ENCODE results near the gene ATAT1. TPM values are rescaled to one million over a fixed set of nuclear protein-coding genes. Genes with fewer than 3 reads are reported as not detected.

ATAT1 gene
- polyA plus RNA-seq, 1 experiment: 10.8 TPM

- CTCF ChIA-PET: interaction anchor here (1.2 to 1.6 kb wide), 2 partner anchors 10 to 76 kb away, joined by 3 to 5 read pairs; partner anchors contain the start of gene ATAT1
- no peak for TF ChIP-seq CTCF (IDR thresholded peaks at IDR 0.05; ENCODE audit: low read depth, low read length)
- POLR2A ChIA-PET: interaction anchor here (0.6 to 1.5 kb wide), 4 partner anchors 10 to 106 kb away, joined by 3 to 5 read pairs (median 3); partner anchors contain the start of genes ABCF1 and ATAT1
These were observed 9.7 kb upstream of the ATAT1 start, which contains the start of gene PPP1R10 for GRCh38 chr6:30616811-30617564. Gene PPP1R10 (minus strand): TSS chr6:30617243. CDS start chr6:30609944, 7,299 bp downstream.

GRCh38 chr6:30617565-30618269 lies 9.0 kb upstream of the ATAT1 start, which contains the start of gene MRPS18B:
Gene MRPS18B (plus strand): TSS chr6:30617840. CDS start chr6:30617866, 26 bp downstream.
- Histone ChIP-seq H3K9me3 (ENCODE audit: control insufficient read depth, insufficient read depth, low read length) (no peaks in the 10 kb centered on the region), H3K27ac (ENCODE audit: low read depth, low read length) (peak within 1 kb of the TSS; percentile 98), H3K27me3 (ENCODE audit: control insufficient read depth, insufficient read depth, low read length) (no peaks in the 10 kb centered on the region), H3K4me3 (ENCODE audit: low read depth, low read length) (peak within 1 kb of the TSS; percentile 94)
- ChIA-PET POLR2A (interaction anchor here (0.6 to 1.5 kb wide), 5 partner anchors 9 to 290 kb away, joined by 3 to 18 read pairs (median 3); partner anchors contain the start of genes ABCF1 and ATAT1), CTCF (interaction anchor here (1.1 to 1.6 kb wide), 4 partner anchors 9 to 113 kb away, joined by 3 to 5 read pairs (median 4); partner anchors contain the start of gene ATAT1)
- DNase-seq (ENCODE audit: low read depth, low spot score): peak; percentile 97
- TF ChIP-seq CTCF (IDR thresholded peaks at IDR 0.05; ENCODE audit: low read depth, low read length): no peak

More at GRCh38 chr6:30616811-30617564, 9.7 kb upstream of the ATAT1 start, which contains the start of gene PPP1R10:
- Histone ChIP-seq H3K27ac (ENCODE audit: low read depth, low read length) (peak within 1 kb of the TSS; percentile 98), H3K27me3 (ENCODE audit: control insufficient read depth, insufficient read depth, low read length) (no peaks in the 10 kb centered on the region), H3K9me3 (ENCODE audit: control insufficient read depth, insufficient read depth, low read length) (no peaks in the 10 kb centered on the region), H3K4me3 (ENCODE audit: low read depth, low read length) (peak within 1 kb of the TSS; percentile 94)
- peak; percentile 100 for DNase-seq (ENCODE audit: low read depth, low spot score)

- POLR2A ChIA-PET: interaction anchor here (0.8 to 1.5 kb wide), 4 partner anchors 8 to 289 kb away, joined by 3 to 18 read pairs (median 4); partner anchors contain the start of genes ABCF1 and ATAT1
- Histone ChIP-seq H3K4me3 (ENCODE audit: low read depth, low read length) (peak overlapping the region; percentile 87), H3K27me3 (ENCODE audit: control insufficient read depth, insufficient read depth, low read length) (no peaks in the 10 kb centered on the region), H3K27ac (ENCODE audit: low read depth, low read length) (no peak overlapping the region), H3K9me3 (ENCODE audit: control insufficient read depth, insufficient read depth, low read length) (no peaks in the 10 kb centered on the region)
- TF ChIP-seq CTCF (IDR thresholded peaks at IDR 0.05; ENCODE audit: low read depth, low read length): no peak
- DNase-seq (ENCODE audit: low read depth, low spot score): no peak
- CTCF ChIA-PET: interaction anchor here (0.6 to 1.6 kb wide), 5 partner anchors 8 to 205 kb away, joined by 3 to 5 read pairs (median 4); partner anchors contain the start of gene ATAT1
These were observed 8.3 kb upstream of the ATAT1 start for GRCh38 chr6:30618270-30618797.

- H3K9me3 ChIP-seq (ENCODE audit: control insufficient read depth, insufficient read depth, low read length): no peaks in the 10 kb centered on the region
- no peak overlapping the region for H3K27ac ChIP-seq (ENCODE audit: low read depth, low read length)
- H3K27me3 ChIP-seq (ENCODE audit: control insufficient read depth, insufficient read depth, low read length): no peaks in the 10 kb centered on the region
- no peak overlapping the region for H3K4me3 ChIP-seq (ENCODE audit: low read depth, low read length)
- TF ChIP-seq CTCF (IDR thresholded peaks at IDR 0.05; ENCODE audit: low read depth, low read length): no peak
- ChIA-PET CTCF (no interaction called here), POLR2A (no interaction called here)
- DNase-seq (ENCODE audit: low read depth, low spot score): no peak
These were observed 7.1 kb upstream of the ATAT1 start for GRCh38 chr6:30619561-30619960.

All from AG04450 (cell line).